ENCODE measurements around the gene NOP14.
"Not testable (repeated sequence)": the region's sequence is repeated elsewhere in the genome, so short reads cannot be mapped to it uniquely, and the experiment has no call there.

DNA sequence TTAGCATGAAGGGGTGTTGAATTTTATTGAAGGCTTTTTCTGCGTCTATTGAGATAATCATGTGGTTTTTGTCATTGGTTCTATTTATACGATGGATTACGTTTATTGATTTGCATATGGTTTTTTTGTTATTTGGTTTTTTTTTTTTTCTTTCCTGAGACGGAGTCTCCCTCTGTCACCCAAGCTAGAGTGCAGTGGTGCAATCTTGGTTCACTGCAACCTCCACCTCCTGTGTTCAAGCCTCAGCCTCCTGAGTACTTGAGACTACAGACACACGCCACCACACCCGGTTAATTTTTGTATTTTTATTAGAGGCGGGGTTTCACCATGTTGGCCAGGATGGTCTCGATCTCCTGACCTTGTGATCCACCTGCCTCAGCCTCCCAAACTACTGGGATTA, 44.5 kb downstream of the NOP14 start:
- TF ChIP-seq, protein P1, sequence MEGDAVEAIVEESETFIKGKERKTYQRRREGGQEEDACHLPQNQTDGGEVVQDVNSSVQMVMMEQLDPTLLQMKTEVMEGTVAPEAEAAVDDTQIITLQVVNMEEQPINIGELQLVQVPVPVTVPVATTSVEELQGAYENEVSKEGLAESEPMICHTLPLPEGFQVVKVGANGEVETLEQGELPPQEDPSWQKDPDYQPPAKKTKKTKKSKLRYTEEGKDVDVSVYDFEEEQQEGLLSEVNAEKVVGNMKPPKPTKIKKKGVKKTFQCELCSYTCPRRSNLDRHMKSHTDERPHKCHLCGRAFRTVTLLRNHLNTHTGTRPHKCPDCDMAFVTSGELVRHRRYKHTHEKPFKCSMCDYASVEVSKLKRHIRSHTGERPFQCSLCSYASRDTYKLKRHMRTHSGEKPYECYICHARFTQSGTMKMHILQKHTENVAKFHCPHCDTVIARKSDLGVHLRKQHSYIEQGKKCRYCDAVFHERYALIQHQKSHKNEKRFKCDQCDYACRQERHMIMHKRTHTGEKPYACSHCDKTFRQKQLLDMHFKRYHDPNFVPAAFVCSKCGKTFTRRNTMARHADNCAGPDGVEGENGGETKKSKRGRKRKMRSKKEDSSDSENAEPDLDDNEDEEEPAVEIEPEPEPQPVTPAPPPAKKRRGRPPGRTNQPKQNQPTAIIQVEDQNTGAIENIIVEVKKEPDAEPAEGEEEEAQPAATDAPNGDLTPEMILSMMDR (conservative IDR thresholded peaks at IDR 0.05; ENCODE audit: low read length), result not testable (repeated sequence)
- TF ChIP-seq EZH2phosphoT487 (IDR thresholded peaks at IDR 0.05; ENCODE audit: borderline replicate concordance, low read depth, low read length), result not testable (repeated sequence)

Measured in OCI-LY7 (cell line).